GM12874 (cell line): ENCODE measurements around the gene SBF2.

Experiments
- CTCF ChIP-seq: IDR thresholded peaks from 2 replicates; pipeline ENCODE4 v1.5.1; 2011; ENCODE audit warnings: low read depth, mild to moderate bottlenecking, control low read depth, low read length, moderate library complexity; ENCODE audit not compliant: insufficient read depth

Gene SBF2

DNA sequence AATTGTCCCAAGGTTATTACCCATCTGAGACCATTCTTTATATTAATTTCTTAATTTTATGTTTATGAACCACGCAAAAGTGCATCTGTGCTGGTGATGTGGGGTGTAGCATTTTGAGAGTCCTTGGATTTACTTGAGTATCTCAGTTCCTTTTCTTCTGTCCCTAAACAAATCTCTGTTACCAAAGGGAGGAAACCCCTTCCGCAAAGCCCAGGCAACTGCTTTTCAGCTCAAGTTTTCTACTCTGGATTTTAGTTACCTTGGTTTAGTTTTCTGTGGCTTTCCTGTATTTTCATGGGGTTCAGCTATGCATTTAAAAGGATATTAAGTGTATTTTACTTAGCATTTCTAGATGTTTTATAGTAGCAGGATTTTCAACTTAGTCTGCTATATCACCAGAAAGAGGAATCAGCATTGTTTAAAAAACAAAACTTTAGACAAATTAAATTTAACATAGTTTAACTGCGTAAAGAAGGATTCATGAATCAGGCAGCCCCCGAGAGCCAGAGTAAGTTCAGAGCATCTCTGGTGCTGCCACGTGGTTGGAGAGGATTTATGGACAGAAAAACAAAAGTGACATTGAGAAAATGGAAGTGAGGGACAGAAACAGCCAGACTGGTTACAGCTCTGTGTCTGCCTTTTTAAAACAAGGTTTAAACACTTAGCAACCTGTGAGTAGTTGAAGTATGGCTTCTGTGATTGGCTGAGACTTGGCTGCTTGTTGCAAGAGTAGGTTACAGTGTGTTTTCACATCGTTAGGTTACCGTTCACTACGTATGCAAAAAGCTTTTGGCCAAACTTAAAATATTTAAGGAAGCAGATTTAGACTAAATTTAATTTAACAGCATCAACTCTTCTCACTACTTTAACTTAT lies 20.4 kb upstream of the SBF2 start:
- TF ChIP-seq CTCF = no peak

DNA sequence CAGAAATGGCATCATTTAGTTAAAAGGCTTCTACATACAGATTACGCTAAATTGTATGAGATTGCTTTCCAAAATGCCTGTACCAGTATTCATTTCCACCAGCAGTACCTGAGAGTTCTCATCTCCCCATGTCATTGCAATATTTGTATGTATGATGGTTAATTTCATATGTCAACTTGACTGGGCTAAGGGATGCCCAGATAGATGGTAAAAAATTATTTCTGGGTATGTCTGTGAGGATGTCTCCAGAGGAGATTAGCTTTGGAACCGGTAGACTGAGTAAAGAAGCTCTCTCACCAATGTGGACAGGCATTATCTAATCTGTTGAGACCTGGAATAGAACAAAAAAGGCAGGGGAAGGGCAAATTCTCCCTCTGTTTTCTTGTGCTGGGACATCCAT lies 17.8 kb upstream of the SBF2 start:
- TF ChIP-seq CTCF = no peak

- no peak for TF ChIP-seq CTCF
These were observed 16.4 kb upstream of the SBF2 start for GRCh38 chr11:10310301-10310841.

DNA sequence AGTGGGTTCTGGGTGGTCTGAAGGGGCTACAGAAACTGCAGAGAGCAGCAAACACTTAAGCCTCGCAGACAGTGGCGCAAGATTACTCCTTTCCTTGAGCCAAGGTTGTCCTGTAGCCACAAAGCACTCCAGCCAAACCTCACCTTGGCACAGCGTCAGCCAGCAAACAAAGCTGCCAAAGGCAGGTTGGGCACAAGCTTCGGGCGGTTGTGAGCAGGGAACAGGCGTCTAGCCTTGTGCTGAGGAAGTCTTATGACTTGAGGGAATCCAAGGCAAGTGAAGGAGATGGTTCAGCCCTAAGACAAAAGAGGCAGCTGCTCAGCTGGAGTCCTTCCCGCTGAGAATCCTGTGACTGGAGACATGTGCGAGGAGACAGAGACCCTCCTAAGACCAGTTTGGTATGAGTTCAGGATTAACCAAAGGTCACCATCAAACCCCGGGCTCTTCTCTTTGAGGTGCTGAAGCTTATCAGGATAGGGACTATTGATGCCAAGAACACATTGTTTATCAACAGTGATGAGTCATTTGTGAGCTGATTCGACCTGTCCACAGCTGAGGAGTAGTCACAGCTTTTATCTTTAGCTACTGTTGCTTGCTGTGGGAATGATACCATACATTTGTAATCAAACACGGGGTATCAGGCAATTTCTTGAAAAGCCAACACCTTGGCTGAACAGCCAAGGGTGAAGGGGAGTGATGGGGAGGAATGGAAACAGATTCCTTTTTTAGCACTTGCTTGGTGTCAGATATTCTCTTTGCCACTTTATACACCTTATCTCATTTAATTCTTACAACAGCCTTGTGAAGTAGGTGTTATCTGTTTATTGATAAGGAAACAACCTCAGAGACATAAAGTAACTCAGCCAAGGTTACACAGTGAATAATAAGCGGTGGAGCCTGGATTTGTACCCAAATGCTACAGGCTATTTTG lies 15.4 kb upstream of the SBF2 start:
- TF ChIP-seq CTCF = no peak

- TF ChIP-seq CTCF = no peak
These were observed 14.4 kb upstream of the SBF2 start for GRCh38 chr11:10308201-10308954.

DNA sequence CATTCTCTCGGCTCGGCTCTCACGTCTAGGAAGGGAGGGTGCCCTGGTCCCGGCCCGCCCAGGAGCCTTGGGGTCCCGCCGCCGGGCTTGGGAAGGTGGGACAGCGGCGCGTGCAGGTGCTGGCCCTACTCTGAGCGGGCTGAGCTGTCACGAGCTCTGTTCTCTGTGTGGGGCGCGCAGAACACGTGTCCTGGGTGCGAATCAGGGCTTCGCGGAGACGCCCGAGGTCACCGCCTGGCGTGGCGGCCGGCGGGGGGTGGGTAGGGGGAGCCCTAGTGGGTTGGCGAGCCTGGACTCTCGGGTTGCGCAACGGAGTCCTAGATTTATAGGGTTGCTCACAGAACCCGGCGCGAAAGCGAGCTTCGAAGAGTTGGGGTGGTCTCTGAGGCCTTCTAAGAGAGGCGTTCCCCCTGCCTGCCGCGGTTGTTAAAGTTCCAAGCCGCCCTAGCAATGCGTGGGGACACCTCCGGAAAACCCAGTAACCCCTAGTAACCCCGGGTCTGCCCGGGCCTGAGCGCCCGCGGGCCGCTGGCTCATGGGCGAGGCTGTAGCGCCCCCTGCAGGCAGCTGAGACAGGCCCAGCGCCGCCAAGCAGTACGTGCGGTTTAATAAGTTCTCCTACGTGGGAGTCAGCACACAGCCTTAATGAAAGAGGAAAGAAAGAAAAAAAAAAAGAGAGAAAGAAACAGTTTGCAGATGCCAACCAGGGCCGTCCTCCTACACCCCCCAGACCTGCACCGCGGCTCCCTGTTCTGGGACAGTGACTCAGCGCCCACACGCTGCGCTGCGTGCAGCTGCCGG lies 13.6 kb upstream of the SBF2 start:
- TF ChIP-seq CTCF = peak; percentile 85
